ENCODE measurements around the gene ELK3. TPM values are rescaled to one million over a fixed set of nuclear protein-coding genes. Genes with fewer than 3 reads are reported as not detected.

The ELK3 gene
- total and polyA plus RNA-seq, 5 donors, result 11.5 to 34.0 (median 18.9) TPM

- Histone ChIP-seq H3K27ac (ENCODE audit: low read length) (no peak overlapping the region), H3K4me1 (ENCODE audit: control insufficient read depth, insufficient read depth, low read length) (peaks cover 12% of the 10 kb centered on the region)
These were observed 27.4 kb upstream of the ELK3 start for GRCh38 chr12:96166765-96167164.

GRCh38 chr12:96167492-96167891 lies 26.7 kb upstream of the ELK3 start:
- intact Hi-C loops (cut with DNase I), result no loop called here
- Histone ChIP-seq H3K27me3 (ENCODE audit: control insufficient read depth, insufficient read depth) (no peaks in the 10 kb centered on the region), H3K4me1 (ENCODE audit: control insufficient read depth, insufficient read depth, low read length) (peaks cover 12% of the 10 kb centered on the region)

More at GRCh38 chr12:96166765-96167164, 27.4 kb upstream of the ELK3 start:
- H3K4me3 ChIP-seq (ENCODE audit: low read length), result no peak overlapping the region
- intact Hi-C loops (cut with DNase I), result no loop called here
- DNase-seq, result no peak
- no peak for ATAC-seq
- no peaks in the 10 kb centered on the region for H3K9me3 ChIP-seq (ENCODE audit: control insufficient read depth, low read length)
- no peaks in the 10 kb centered on the region for H3K27me3 ChIP-seq (ENCODE audit: control insufficient read depth, insufficient read depth)
- WGBS, result 86% methylated on average over 2 of the region's 2 CpGs

GRCh38 chr12:96170328-96170727 lies 23.8 kb upstream of the ELK3 start:
- WGBS, result 39% methylated on average over 9 of the region's 9 CpGs
- no peaks in the 10 kb centered on the region for H3K9me3 ChIP-seq (ENCODE audit: control insufficient read depth, low read length)
- DNase-seq, result peak; percentile 30 to 64 (median 61)
- intact Hi-C loops (cut with DNase I), result no loop called here
- peak; percentile 62 to 66 for ATAC-seq
- H3K27ac ChIP-seq (ENCODE audit: low read length), result peak overlapping the region; percentile 48
- no peaks in the 10 kb centered on the region for H3K27me3 ChIP-seq (ENCODE audit: control insufficient read depth, insufficient read depth)
- no peak overlapping the region for H3K4me3 ChIP-seq (ENCODE audit: low read length)
- H3K4me1 ChIP-seq (ENCODE audit: control insufficient read depth, insufficient read depth, low read length), result peaks cover 6% of the 10 kb centered on the region

More at GRCh38 chr12:96167492-96167891, 26.7 kb upstream of the ELK3 start:
- peak overlapping the region; percentile 23 for H3K27ac ChIP-seq (ENCODE audit: low read length)
- DNase-seq, result no peak
- no peaks in the 10 kb centered on the region for H3K9me3 ChIP-seq (ENCODE audit: control insufficient read depth, low read length)
- H3K4me3 ChIP-seq (ENCODE audit: low read length), result no peak overlapping the region
- no peak for ATAC-seq
- 81% methylated on average over 1 of the region's 1 CpG for WGBS

- no peaks in the 10 kb centered on the region for H3K27me3 ChIP-seq (ENCODE audit: control insufficient read depth, insufficient read depth)
- peaks cover 6% of the 10 kb centered on the region for H3K4me1 ChIP-seq (ENCODE audit: control insufficient read depth, insufficient read depth, low read length)
- ATAC-seq (peak; percentile 39 to 45), DNase-seq (no peak)
- H3K9me3 ChIP-seq (ENCODE audit: control insufficient read depth, low read length), result no peaks in the 10 kb centered on the region
- intact Hi-C loops (cut with DNase I), result no loop called here
- no peak overlapping the region for H3K4me3 ChIP-seq (ENCODE audit: low read length)
- peak overlapping the region; percentile 55 for H3K27ac ChIP-seq (ENCODE audit: low read length)
- 62% methylated on average over 5 of the region's 5 CpGs for WGBS
These were observed 23.4 kb upstream of the ELK3 start for GRCh38 chr12:96170762-96171161.

GRCh38 chr12:96171905-96172304 lies 22.3 kb upstream of the ELK3 start:
- H3K27me3 ChIP-seq (ENCODE audit: control insufficient read depth, insufficient read depth), result no peaks in the 10 kb centered on the region
- no peaks in the 10 kb centered on the region for H3K9me3 ChIP-seq (ENCODE audit: control insufficient read depth, low read length)
- DNase-seq (no peak), ATAC-seq (no peak)
- WGBS, result 82% methylated on average over 3 of the region's 3 CpGs
- H3K4me1 ChIP-seq (ENCODE audit: control insufficient read depth, insufficient read depth, low read length), result peaks cover 5% of the 10 kb centered on the region
- H3K27ac ChIP-seq (ENCODE audit: low read length), result no peak overlapping the region
- no peak overlapping the region for H3K4me3 ChIP-seq (ENCODE audit: low read length)
- intact Hi-C loops (cut with DNase I), result no loop called here

- WGBS, result 90% methylated on average over 4 of the region's 4 CpGs
- H3K27ac ChIP-seq (ENCODE audit: low read length), result no peak overlapping the region
- peaks cover 2% of the 10 kb centered on the region for H3K4me1 ChIP-seq (ENCODE audit: control insufficient read depth, insufficient read depth, low read length)
- intact Hi-C loops (cut with DNase I), result no loop called here
- no peak for DNase-seq
- H3K27me3 ChIP-seq (ENCODE audit: control insufficient read depth, insufficient read depth), result no peaks in the 10 kb centered on the region
- ATAC-seq, result no peak
- no peaks in the 10 kb centered on the region for H3K9me3 ChIP-seq (ENCODE audit: control insufficient read depth, low read length)
- H3K4me3 ChIP-seq (ENCODE audit: low read length), result no peak overlapping the region
These were observed 21.2 kb upstream of the ELK3 start for GRCh38 chr12:96172981-96173380.

- no peak overlapping the region for H3K27ac ChIP-seq (ENCODE audit: low read length)
- DNase-seq, result no peak
- H3K9me3 ChIP-seq (ENCODE audit: control insufficient read depth, low read length), result no peaks in the 10 kb centered on the region
- no peak overlapping the region for H3K4me3 ChIP-seq (ENCODE audit: low read length)
- no peaks in the 10 kb centered on the region for H3K27me3 ChIP-seq (ENCODE audit: control insufficient read depth, insufficient read depth)
- 96% methylated on average over 1 of the region's 1 CpG for WGBS
- no peaks in the 10 kb centered on the region for H3K4me1 ChIP-seq (ENCODE audit: control insufficient read depth, insufficient read depth, low read length)
- intact Hi-C loops (cut with DNase I), result no loop called here
- ATAC-seq, result no peak
These were observed 17.6 kb upstream of the ELK3 start for GRCh38 chr12:96176575-96176974.

- Histone ChIP-seq H3K27me3 (ENCODE audit: control insufficient read depth, insufficient read depth) (no peaks in the 10 kb centered on the region), H3K4me1 (ENCODE audit: control insufficient read depth, insufficient read depth, low read length) (no peaks in the 10 kb centered on the region), H3K27ac (ENCODE audit: low read length) (no peak overlapping the region), H3K9me3 (ENCODE audit: control insufficient read depth, low read length) (no peaks in the 10 kb centered on the region), H3K4me3 (ENCODE audit: low read length) (no peak overlapping the region)
- peak in 1 of 3 donors; percentile 21 for DNase-seq
- WGBS, result 84% methylated on average over 1 of the region's 1 CpG
- intact Hi-C loops (cut with DNase I), result no loop called here
- ATAC-seq, result peak in 1 of 2 donors; percentile 97
These were observed 17.2 kb upstream of the ELK3 start for GRCh38 chr12:96177013-96177412.

GRCh38 chr12:96183734-96184370 lies 10.3 kb upstream of the ELK3 start:
- Histone ChIP-seq H3K27me3 (ENCODE audit: control insufficient read depth, insufficient read depth) (no peaks in the 10 kb centered on the region), H3K9me3 (ENCODE audit: control insufficient read depth, low read length) (no peaks in the 10 kb centered on the region), H3K4me1 (ENCODE audit: control insufficient read depth, insufficient read depth, low read length) (no peaks in the 10 kb centered on the region), H3K27ac (ENCODE audit: low read length) (no peak overlapping the region), H3K4me3 (ENCODE audit: low read length) (no peak overlapping the region)
- DNase-seq, result no peak
- WGBS, result 85% methylated on average over 4 of the region's 4 CpGs
- intact Hi-C loops (cut with DNase I), result no loop called here
- ATAC-seq, result no peak

- ATAC-seq, result no peak
These were observed 8.3 kb upstream of the ELK3 start for GRCh38 chr12:96185914-96186313.

GRCh38 chr12:96186607-96187301 lies 7.4 kb upstream of the ELK3 start:
- intact Hi-C loops (cut with DNase I), result no loop called here
- H3K27ac ChIP-seq (ENCODE audit: low read length), result no peak overlapping the region
- no peaks in the 10 kb centered on the region for H3K27me3 ChIP-seq (ENCODE audit: control insufficient read depth, insufficient read depth)
- no peaks in the 10 kb centered on the region for H3K9me3 ChIP-seq (ENCODE audit: control insufficient read depth, low read length)
- WGBS, result 67% methylated on average over 10 of the region's 10 CpGs
- ATAC-seq (no peak), DNase-seq (no peak)
- no peak overlapping the region for H3K4me3 ChIP-seq (ENCODE audit: low read length)
- no peaks in the 10 kb centered on the region for H3K4me1 ChIP-seq (ENCODE audit: control insufficient read depth, insufficient read depth, low read length)

More at GRCh38 chr12:96185914-96186313, 8.3 kb upstream of the ELK3 start:
- intact Hi-C loops (cut with DNase I), result no loop called here
- Histone ChIP-seq H3K4me3 (ENCODE audit: low read length) (no peak overlapping the region), H3K4me1 (ENCODE audit: control insufficient read depth, insufficient read depth, low read length) (no peaks in the 10 kb centered on the region), H3K27ac (ENCODE audit: low read length) (no peak overlapping the region), H3K9me3 (ENCODE audit: control insufficient read depth, low read length) (no peaks in the 10 kb centered on the region), H3K27me3 (ENCODE audit: control insufficient read depth, insufficient read depth) (no peaks in the 10 kb centered on the region)
- DNase-seq, result no peak
- WGBS, result 82% methylated on average over 4 of the region's 4 CpGs

All from right cardiac atrium (tissue), 5 donors.